Effector memory CD4-positive, alpha-beta T cell (primary cell): Measurements from ENCODE around the gene GLB1L.
"Not testable (repeated sequence)": the region's sequence is repeated elsewhere in the genome, so short reads cannot be mapped to it uniquely, and the experiment has no call there.

Source experiments
- DNase-seq, 3 donors: peaks; one replicate each; pipeline ENCODE4 v3.0.0-alpha.2; 2020
- H3K27ac ChIP-seq: 2 replicates; pipeline ENCODE4 v1.7.0; 2013; ENCODE audit warnings: mild to moderate bottlenecking, low read length, moderate library complexity; ENCODE audit not compliant: insufficient read depth, poor library complexity, severe bottlenecking
- H3K27me3 ChIP-seq: replicated peaks from 2 replicates; pipeline ENCODE4 v1.7.0; 2013; ENCODE audit warnings: mild to moderate bottlenecking, low read length; ENCODE audit not compliant: insufficient read depth, control insufficient read depth, poor library complexity, severe bottlenecking
- H3K36me3 ChIP-seq: 2 replicates; pipeline ENCODE4 v1.7.0; 2013; ENCODE audit warnings: mild to moderate bottlenecking, low read length, moderate library complexity; ENCODE audit not compliant: control insufficient read depth, insufficient read depth
- H3K4me1 ChIP-seq: 2 replicates; pipeline ENCODE4 v1.7.0; 2013; ENCODE audit warnings: low read length, mild to moderate bottlenecking; ENCODE audit not compliant: control insufficient read depth, insufficient read depth, poor library complexity, severe bottlenecking
- H3K4me3 ChIP-seq: 2 replicates; pipeline ENCODE4 v1.7.0; 2013; ENCODE audit warnings: low read length, low read depth, mild to moderate bottlenecking; ENCODE audit not compliant: insufficient read depth, poor library complexity, severe bottlenecking
- H3K9me3 ChIP-seq: 2 replicates; pipeline ENCODE4 v1.7.0; 2013; ENCODE audit warnings: mild to moderate bottlenecking, low read length, moderate library complexity; ENCODE audit not compliant: control insufficient read depth

GLB1L gene

GRCh38 chr2:219289195-219289536, 43.9 kb upstream of the GLB1L start:
- no peak for DNase-seq
- H3K27me3 ChIP-seq, result no peaks in the 10 kb centered on the region
- H3K9me3 ChIP-seq, result no peaks in the 10 kb centered on the region
- no peak overlapping the region for H3K27ac ChIP-seq
- H3K36me3 ChIP-seq, result peaks cover 23% of the 10 kb centered on the region
- no peak overlapping the region for H3K4me3 ChIP-seq
- no peaks in the 10 kb centered on the region for H3K4me1 ChIP-seq

GRCh38 chr2:219287580-219288265, 42.5 kb upstream of the GLB1L start:
- Histone ChIP-seq H3K4me1 (no peaks in the 10 kb centered on the region), H3K27ac (no peak overlapping the region), H3K27me3 (no peaks in the 10 kb centered on the region), H3K36me3 (peaks cover 38% of the 10 kb centered on the region), H3K4me3 (no peak overlapping the region), H3K9me3 (no peaks in the 10 kb centered on the region)
- no peak for DNase-seq

GRCh38 chr2:219287116-219287440, 41.8 kb upstream of the GLB1L start:
- not testable (repeated sequence) for H3K9me3 ChIP-seq, H3K4me3 ChIP-seq, H3K4me1 ChIP-seq, H3K27me3 ChIP-seq, DNase-seq, H3K27ac ChIP-seq
- peaks cover 44% of the 10 kb centered on the region for H3K36me3 ChIP-seq

GRCh38 chr2:219286436-219287115, 41.3 kb upstream of the GLB1L start:
- H3K27me3 ChIP-seq, result no peaks in the 10 kb centered on the region
- no peak for DNase-seq
- no peaks in the 10 kb centered on the region for H3K9me3 ChIP-seq
- no peak overlapping the region for H3K4me3 ChIP-seq
- no peaks in the 10 kb centered on the region for H3K4me1 ChIP-seq
- peaks cover 49% of the 10 kb centered on the region for H3K36me3 ChIP-seq
- H3K27ac ChIP-seq, result no peak overlapping the region

- DNase-seq, result no peak
- Histone ChIP-seq H3K9me3 (no peaks in the 10 kb centered on the region), H3K27ac (no peak overlapping the region), H3K36me3 (peaks cover 55% of the 10 kb centered on the region), H3K27me3 (no peaks in the 10 kb centered on the region), H3K4me3 (no peak overlapping the region), H3K4me1 (no peaks in the 10 kb centered on the region)
Observed at GRCh38 chr2:219285894-219286425, 40.7 kb upstream of the GLB1L start.

GRCh38 chr2:219285373-219285735, 40.1 kb upstream of the GLB1L start:
- Histone ChIP-seq H3K4me3 (no peak overlapping the region), H3K27me3 (no peaks in the 10 kb centered on the region), H3K4me1 (peaks cover under 1% of the 10 kb centered on the region), H3K36me3 (peaks cover 62% of the 10 kb centered on the region), H3K9me3 (no peaks in the 10 kb centered on the region), H3K27ac (no peak overlapping the region)
- DNase-seq, result no peak

GRCh38 chr2:219284501-219285372, 39.5 kb upstream of the GLB1L start:
- Histone ChIP-seq H3K36me3 (peaks cover 62% of the 10 kb centered on the region), H3K27me3 (no peaks in the 10 kb centered on the region), H3K4me1 (peaks cover 6% of the 10 kb centered on the region), H3K4me3 (no peak overlapping the region), H3K27ac (no peak overlapping the region), H3K9me3 (no peaks in the 10 kb centered on the region)
- DNase-seq, result no peak

- Histone ChIP-seq H3K36me3 (peaks cover 62% of the 10 kb centered on the region), H3K27ac (no peak overlapping the region), H3K4me3 (no peak overlapping the region), H3K27me3 (no peaks in the 10 kb centered on the region), H3K4me1 (peaks cover 14% of the 10 kb centered on the region), H3K9me3 (no peaks in the 10 kb centered on the region)
- no peak for DNase-seq
Observed at GRCh38 chr2:219282943-219283581, 37.8 kb upstream of the GLB1L start.

GRCh38 chr2:219282375-219282774, 37.1 kb upstream of the GLB1L start:
- H3K36me3 ChIP-seq, result peaks cover 62% of the 10 kb centered on the region
- no peak overlapping the region for H3K4me3 ChIP-seq
- peaks cover 21% of the 10 kb centered on the region for H3K4me1 ChIP-seq
- no peaks in the 10 kb centered on the region for H3K9me3 ChIP-seq
- no peak for DNase-seq
- no peaks in the 10 kb centered on the region for H3K27me3 ChIP-seq
- no peak overlapping the region for H3K27ac ChIP-seq
